Measurements from ENCODE around the gene LRPAP1.

GRCh38 chr4:3516836-3517730, 15.1 kb downstream of the LRPAP1 start:
- TF ChIP-seq, protein P1, sequence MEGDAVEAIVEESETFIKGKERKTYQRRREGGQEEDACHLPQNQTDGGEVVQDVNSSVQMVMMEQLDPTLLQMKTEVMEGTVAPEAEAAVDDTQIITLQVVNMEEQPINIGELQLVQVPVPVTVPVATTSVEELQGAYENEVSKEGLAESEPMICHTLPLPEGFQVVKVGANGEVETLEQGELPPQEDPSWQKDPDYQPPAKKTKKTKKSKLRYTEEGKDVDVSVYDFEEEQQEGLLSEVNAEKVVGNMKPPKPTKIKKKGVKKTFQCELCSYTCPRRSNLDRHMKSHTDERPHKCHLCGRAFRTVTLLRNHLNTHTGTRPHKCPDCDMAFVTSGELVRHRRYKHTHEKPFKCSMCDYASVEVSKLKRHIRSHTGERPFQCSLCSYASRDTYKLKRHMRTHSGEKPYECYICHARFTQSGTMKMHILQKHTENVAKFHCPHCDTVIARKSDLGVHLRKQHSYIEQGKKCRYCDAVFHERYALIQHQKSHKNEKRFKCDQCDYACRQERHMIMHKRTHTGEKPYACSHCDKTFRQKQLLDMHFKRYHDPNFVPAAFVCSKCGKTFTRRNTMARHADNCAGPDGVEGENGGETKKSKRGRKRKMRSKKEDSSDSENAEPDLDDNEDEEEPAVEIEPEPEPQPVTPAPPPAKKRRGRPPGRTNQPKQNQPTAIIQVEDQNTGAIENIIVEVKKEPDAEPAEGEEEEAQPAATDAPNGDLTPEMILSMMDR (IDR thresholded peaks at IDR 0.05; ENCODE audit: poor library complexity, severe bottlenecking), result no peak
- no peak for TF ChIP-seq MXI1 (conservative IDR thresholded peaks at IDR 0.05; ENCODE audit: poor library complexity, severe bottlenecking)
- no peak for TF ChIP-seq POLR2AphosphoS5 (IDR thresholded peaks at IDR 0.05)
- TF ChIP-seq EZH2 (IDR thresholded peaks at IDR 0.05; ENCODE audit: borderline replicate concordance, insufficient read depth, low read length, poor library complexity, severe bottlenecking), result no peak
- TF ChIP-seq RAD21 (conservative IDR thresholded peaks at IDR 0.05), result no peak
